Measurements from ENCODE around the gene ARHGAP15.
A peak's percentile ranks its signal among the peaks of the same experiment; 100 is the strongest.

Gene ARHGAP15

DNA sequence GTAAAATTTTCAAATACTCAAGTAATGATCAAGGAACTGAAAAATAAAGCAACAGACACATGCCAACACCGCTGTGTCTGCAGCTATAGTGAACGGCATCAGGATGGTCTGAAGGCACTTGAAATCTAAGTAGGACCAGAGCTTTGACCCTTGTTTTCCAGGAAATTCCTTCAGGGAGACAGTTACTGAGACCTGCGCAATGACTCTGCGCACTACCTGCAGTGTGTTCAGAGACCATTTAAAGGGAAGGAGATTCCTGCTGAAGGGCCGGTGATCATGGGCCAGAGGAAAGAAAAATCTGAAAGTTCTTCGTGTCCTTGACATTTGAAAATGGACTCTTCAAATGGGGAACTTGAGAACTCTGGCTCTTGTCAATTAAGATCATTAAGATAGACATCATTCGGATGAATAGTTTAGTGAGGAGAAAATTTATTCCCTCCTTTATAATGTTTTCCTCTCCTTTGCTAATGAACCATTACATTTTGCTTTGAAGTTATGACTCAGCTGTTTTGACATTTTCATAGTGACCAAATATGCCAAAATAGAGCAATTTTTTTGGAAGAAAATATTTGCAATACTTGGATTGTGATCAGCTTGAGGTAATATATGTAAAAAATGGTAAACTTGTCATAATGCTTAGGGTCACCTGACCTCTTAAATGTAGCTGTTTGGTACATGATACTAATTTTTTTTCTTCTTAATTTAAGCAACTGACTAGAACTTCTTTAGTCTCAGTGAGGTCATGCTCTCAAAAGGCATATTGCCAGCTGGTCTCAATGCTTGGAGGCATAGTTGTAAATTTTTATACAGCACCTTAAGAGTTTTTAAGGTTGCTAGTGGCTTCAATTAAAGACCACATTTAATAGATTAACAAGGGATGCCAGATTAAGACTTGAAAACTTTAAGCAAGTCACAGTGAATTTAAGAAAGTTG, 329.3 kb downstream of the ARHGAP15 start:
- no peak for TF ChIP-seq CTCF (IDR thresholded peaks at IDR 0.05)
- H3K27me3 ChIP-seq = no peaks in the 10 kb centered on the region
- no peak overlapping the region for H3K4me3 ChIP-seq (ENCODE audit: low read depth in 1 of 2, low read length in 1 of 2)
- H3K9me3 ChIP-seq = no peaks in the 10 kb centered on the region
- H3K4me1 ChIP-seq (ENCODE audit: control insufficient read depth in 1 of 2, insufficient read depth in 1 of 2, low read depth in 1 of 2, low read length in 1 of 2) = no peaks in the 10 kb centered on the region
- H3K36me3 ChIP-seq = no peaks in the 10 kb centered on the region
- peak overlapping the region; percentile 8 for H3K27ac ChIP-seq

DNA sequence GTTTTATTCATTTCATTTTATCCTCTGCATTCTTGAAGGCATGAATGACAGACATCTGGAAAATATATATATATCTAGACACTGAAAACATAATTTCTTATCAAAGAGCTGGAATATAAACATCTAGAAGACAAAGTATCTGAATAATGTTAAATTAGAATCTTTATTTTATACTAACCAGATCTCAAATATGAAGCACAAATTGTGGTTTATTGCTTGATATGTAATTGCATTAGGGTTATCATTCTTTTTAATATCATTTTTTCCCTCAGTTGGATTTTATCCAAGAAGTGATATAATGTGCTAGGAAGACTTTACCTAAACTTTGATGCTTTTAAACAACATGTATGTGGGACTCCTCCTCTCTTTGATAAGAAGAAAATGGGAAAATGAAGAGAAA, 331.2 kb downstream of the ARHGAP15 start:
- Histone ChIP-seq H3K4me3 (ENCODE audit: low read depth in 1 of 2, low read length in 1 of 2) (no peak overlapping the region), H3K36me3 (no peaks in the 10 kb centered on the region), H3K27me3 (no peaks in the 10 kb centered on the region), H3K4me1 (ENCODE audit: control insufficient read depth in 1 of 2, insufficient read depth in 1 of 2, low read depth in 1 of 2, low read length in 1 of 2) (no peaks in the 10 kb centered on the region), H3K9me3 (no peaks in the 10 kb centered on the region), H3K27ac (no peak overlapping the region)
- no peak for TF ChIP-seq CTCF (IDR thresholded peaks at IDR 0.05)

DNA sequence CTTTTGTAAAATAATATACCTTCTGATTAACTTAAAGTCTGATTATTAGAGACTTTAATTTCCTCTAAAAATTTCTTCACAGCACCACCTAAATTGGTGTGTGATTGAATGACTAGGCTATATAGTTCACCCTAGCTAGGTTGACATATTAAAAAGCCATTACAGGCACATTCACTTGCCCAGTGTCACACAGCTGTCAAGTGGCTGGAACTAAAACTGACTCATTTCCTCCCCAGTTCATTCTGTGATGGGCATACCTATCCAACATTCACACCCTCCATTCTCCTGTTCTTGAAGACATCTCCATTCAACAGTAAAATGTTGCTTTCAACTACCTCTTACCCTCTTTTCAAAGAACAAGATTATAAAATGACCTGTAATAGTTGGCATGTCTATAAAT, 334.5 kb downstream of the ARHGAP15 start:
- no peaks in the 10 kb centered on the region for H3K4me1 ChIP-seq (ENCODE audit: control insufficient read depth in 1 of 2, insufficient read depth in 1 of 2, low read depth in 1 of 2, low read length in 1 of 2)
- no peak for TF ChIP-seq CTCF (IDR thresholded peaks at IDR 0.05)
- no peaks in the 10 kb centered on the region for H3K9me3 ChIP-seq
- no peaks in the 10 kb centered on the region for H3K36me3 ChIP-seq
- no peaks in the 10 kb centered on the region for H3K27me3 ChIP-seq
- no peak overlapping the region for H3K4me3 ChIP-seq (ENCODE audit: low read depth in 1 of 2, low read length in 1 of 2)
- no peak overlapping the region for H3K27ac ChIP-seq

GRCh38 chr2:143466391-143466790, 337.2 kb downstream of the ARHGAP15 start:
- no peaks in the 10 kb centered on the region for H3K4me1 ChIP-seq (ENCODE audit: control insufficient read depth in 1 of 2, insufficient read depth in 1 of 2, low read depth in 1 of 2, low read length in 1 of 2)
- TF ChIP-seq CTCF (IDR thresholded peaks at IDR 0.05) = no peak
- no peaks in the 10 kb centered on the region for H3K36me3 ChIP-seq
- H3K27me3 ChIP-seq = no peaks in the 10 kb centered on the region
- H3K27ac ChIP-seq = no peak overlapping the region
- H3K9me3 ChIP-seq = no peaks in the 10 kb centered on the region
- H3K4me3 ChIP-seq (ENCODE audit: low read depth in 1 of 2, low read length in 1 of 2) = no peak overlapping the region

GRCh38 chr2:143467011-143467410, 337.8 kb downstream of the ARHGAP15 start:
- Histone ChIP-seq H3K27ac (no peak overlapping the region), H3K36me3 (no peaks in the 10 kb centered on the region), H3K4me1 (ENCODE audit: control insufficient read depth in 1 of 2, insufficient read depth in 1 of 2, low read depth in 1 of 2, low read length in 1 of 2) (no peaks in the 10 kb centered on the region), H3K27me3 (no peaks in the 10 kb centered on the region), H3K4me3 (ENCODE audit: low read depth in 1 of 2, low read length in 1 of 2) (no peak overlapping the region), H3K9me3 (no peaks in the 10 kb centered on the region)
- TF ChIP-seq CTCF (IDR thresholded peaks at IDR 0.05) = no peak

Data from neutrophil (primary cell).